T-helper 17 cell (primary cell): ENCODE data around the gene ALDH1L2. TPM values are rescaled to one million over a fixed set of nuclear protein-coding genes. Genes with fewer than 3 reads are reported as not detected.
A peak's percentile ranks its signal among the peaks of the same experiment; 100 is the strongest.
"Not testable (repeated sequence)": the region's sequence is repeated elsewhere in the genome, so short reads cannot be mapped to it uniquely, and the experiment has no call there.

Source experiments
- ATAC-seq: fragments of 150-1000 bp; cut with Tn5 transposase; 2 replicates; pipeline ENCODE4 v1.10.0; 2021; ENCODE audit warnings: mild to moderate bottlenecking, moderate library complexity
- DNase-seq, 3 donors: peaks; one replicate each; pipeline versions ENCODE4 v3.0.0 to v3.0.0-alpha.2; 2020 to 2021
- H3K9me3 ChIP-seq: one replicate; pipeline ENCODE4 v1.7.0; 2013; ENCODE audit warnings: low read length, mild to moderate bottlenecking; ENCODE audit not compliant: control insufficient read depth, poor library complexity, severe bottlenecking
- H3K27ac Mint-ChIP-seq: one replicate; pipeline ENCODE4 v1.8.0; 2022; ENCODE audit warnings: mild to moderate bottlenecking, moderate library complexity, mixed read lengths
- H3K27me3 Mint-ChIP-seq: one replicate; pipeline ENCODE4 v1.8.0; 2022; ENCODE audit warnings: mixed read lengths
- H3K36me3 Mint-ChIP-seq: one replicate; pipeline ENCODE4 v1.8.0; 2022; ENCODE audit warnings: low read depth, mixed read lengths
- H3K4me1 Mint-ChIP-seq: one replicate; pipeline ENCODE4 v1.8.0; 2022; ENCODE audit warnings: mild to moderate bottlenecking, mixed read lengths
- H3K4me3 Mint-ChIP-seq: one replicate; pipeline ENCODE4 v1.8.0; 2022; ENCODE audit warnings: mild to moderate bottlenecking, moderate library complexity, mixed read lengths
- total RNA-seq, 4 donors: library from RNA in 2 of 4; stranded (reverse) in 2 of 4; gene quantifications; one replicate each; pipeline ENCODE4 v1.2.3 and lab custom pipeline; 2022 to 2026

Gene ALDH1L2
- total RNA-seq, 2 donors from 2014 or later: 0.20 TPM; not detected in 1

DNA sequence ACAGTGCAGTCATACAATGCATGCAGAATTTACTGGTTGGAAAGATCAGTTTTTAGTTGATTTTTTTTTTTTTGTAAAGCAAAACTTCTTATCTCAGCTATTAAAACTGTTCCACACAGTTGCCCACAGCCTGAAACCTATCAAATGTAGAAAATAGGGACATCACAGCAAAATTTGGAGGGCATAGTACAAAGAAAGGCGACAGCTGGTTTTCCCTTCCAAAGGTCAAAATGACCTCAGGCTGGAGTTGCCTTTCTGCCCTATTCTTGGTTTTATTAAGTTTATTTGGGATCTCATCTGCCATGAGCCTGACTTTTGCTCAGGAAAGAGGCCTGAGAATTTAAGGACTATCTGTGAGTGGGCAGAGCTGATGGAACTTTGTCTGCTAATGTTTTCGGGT is 69.7 kb downstream of the ALDH1L2 start:
- no peak overlapping the region for H3K4me3 Mint-ChIP-seq
- H3K27ac Mint-ChIP-seq: no peak overlapping the region
- no peaks in the 10 kb centered on the region for H3K9me3 ChIP-seq
- no peaks in the 10 kb centered on the region for H3K27me3 Mint-ChIP-seq
- no peaks in the 10 kb centered on the region for H3K4me1 Mint-ChIP-seq
- H3K36me3 Mint-ChIP-seq: peaks cover 21% of the 10 kb centered on the region
- no peak for DNase-seq
- ATAC-seq: no peak

DNA sequence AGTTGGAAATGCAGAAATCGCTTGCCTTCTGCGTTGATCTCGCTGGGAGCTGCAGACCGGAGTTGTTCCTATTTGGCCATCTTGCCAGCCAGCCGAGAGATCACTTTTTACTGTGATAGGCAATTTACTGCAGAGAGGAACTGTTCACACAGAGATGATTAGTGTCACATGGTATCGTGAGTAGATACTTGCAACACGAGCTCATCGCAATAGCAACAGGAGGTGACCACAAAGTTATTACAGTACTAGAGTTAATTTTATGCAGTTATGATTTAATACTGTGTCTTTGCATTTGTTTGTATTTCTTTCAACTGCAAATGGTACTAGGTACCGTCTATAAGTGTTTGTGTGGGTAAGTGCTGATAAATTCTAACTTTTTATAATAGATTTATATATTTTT is 70.4 kb downstream of the ALDH1L2 start:
- DNase-seq (no peak), ATAC-seq (no peak)
- H3K4me1 Mint-ChIP-seq: no peaks in the 10 kb centered on the region
- no peak overlapping the region for H3K27ac Mint-ChIP-seq
- no peaks in the 10 kb centered on the region for H3K27me3 Mint-ChIP-seq
- H3K9me3 ChIP-seq: no peaks in the 10 kb centered on the region
- H3K36me3 Mint-ChIP-seq: peaks cover 27% of the 10 kb centered on the region
- no peak overlapping the region for H3K4me3 Mint-ChIP-seq

DNA sequence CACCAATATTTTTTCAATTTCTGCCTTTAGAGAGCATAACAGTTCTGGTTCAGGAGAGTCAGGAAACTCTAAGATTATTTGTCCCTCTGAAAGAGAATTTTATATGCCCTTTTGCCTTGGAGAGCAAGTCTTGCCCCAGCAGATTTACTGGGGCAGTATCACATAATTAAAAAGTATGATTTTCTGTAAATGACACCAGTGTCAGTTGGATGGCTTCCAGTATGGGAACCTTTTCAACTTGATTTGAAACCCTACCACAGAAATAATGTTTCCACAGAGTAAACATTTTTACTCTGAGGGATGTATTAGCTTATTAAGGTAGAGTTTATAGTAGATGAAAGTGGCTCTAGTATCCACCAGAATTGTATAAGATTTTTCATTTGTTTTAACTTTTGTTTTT is 82.8 kb downstream of the ALDH1L2 start:
- H3K9me3 ChIP-seq: peaks cover 6% of the 10 kb centered on the region
- Mint-ChIP-seq H3K4me3 (no peak overlapping the region), H3K4me1 (peaks cover 11% of the 10 kb centered on the region), H3K27me3 (no peaks in the 10 kb centered on the region), H3K36me3 (peaks cover 17% of the 10 kb centered on the region), H3K27ac (no peak overlapping the region)
- DNase-seq: no peak
- ATAC-seq: no peak

DNA sequence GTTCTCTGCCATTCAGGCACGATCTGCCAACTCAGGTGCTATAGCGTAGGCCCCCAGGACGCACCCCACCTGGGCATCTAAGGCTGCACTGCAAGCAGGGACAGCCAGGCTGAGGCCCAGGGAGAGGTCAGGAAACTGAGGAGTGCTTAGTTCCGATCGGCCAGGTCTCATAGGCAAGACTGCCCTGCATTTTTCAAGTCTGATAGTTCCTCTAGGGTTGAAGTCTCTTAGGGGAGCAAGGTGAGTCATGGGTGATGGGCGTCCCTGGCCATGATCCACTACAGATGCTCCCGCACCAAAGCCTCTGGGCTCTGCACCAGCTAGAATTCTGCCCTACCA is 84.9 kb downstream of the ALDH1L2 start:
- Mint-ChIP-seq H3K4me3 (no peak overlapping the region), H3K36me3 (peaks cover 12% of the 10 kb centered on the region), H3K27me3 (no peaks in the 10 kb centered on the region), H3K27ac (no peak overlapping the region), H3K4me1 (peaks cover 11% of the 10 kb centered on the region)
- H3K9me3 ChIP-seq: peaks cover 6% of the 10 kb centered on the region
- ATAC-seq (no peak), DNase-seq (no peak)

DNA sequence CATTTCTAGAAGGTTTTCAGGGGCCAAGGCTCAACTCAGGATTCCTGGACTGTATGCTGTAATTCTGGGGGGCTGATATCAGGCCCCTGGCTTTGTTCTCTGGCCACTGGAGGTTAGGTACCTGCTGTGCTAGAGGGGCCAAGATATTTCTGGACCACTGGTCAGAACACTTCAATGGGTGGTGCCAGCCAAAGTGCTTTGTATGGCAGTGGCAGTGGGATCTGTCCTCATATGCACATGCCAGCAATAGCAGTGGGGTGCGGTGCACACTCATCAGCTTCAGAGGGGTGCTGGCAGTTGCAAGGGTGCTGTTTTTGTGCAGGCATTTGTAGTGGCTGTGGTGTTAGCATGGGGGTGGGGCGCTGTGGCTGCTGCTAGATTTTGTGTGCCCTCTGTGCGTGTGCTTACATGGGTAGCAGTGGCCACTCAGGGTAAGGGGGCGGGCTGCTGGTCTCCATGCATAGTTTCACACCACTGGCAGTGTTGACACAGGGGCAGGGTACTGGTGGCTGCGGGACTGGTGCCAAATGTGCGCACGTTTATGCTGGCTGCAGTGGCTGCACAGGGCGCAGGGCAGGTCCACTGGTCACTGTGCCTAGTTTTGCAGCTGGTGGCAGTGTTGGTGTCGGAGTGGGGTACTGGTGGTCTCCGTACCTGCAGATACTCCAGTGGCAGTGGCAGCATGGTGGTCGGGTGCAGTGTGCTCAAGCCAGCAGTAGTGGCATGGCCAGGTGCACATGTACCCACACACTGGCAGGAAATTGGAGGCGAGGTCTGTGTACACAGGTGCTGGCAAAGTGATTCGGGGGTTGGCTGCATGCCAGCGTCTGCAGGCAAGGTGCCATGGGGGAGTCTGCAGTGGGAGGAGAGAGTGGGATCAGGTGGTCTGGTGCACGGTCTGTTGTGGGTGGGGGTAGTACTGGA is 85.6 kb downstream of the ALDH1L2 start:
- DNase-seq (no peak), ATAC-seq (no peak)
- H3K36me3 Mint-ChIP-seq: peaks cover 11% of the 10 kb centered on the region
- H3K27me3 Mint-ChIP-seq: no peaks in the 10 kb centered on the region
- peaks cover 6% of the 10 kb centered on the region for H3K9me3 ChIP-seq
- H3K27ac Mint-ChIP-seq: no peak overlapping the region
- H3K4me3 Mint-ChIP-seq: no peak overlapping the region
- H3K4me1 Mint-ChIP-seq: peaks cover 12% of the 10 kb centered on the region

DNA sequence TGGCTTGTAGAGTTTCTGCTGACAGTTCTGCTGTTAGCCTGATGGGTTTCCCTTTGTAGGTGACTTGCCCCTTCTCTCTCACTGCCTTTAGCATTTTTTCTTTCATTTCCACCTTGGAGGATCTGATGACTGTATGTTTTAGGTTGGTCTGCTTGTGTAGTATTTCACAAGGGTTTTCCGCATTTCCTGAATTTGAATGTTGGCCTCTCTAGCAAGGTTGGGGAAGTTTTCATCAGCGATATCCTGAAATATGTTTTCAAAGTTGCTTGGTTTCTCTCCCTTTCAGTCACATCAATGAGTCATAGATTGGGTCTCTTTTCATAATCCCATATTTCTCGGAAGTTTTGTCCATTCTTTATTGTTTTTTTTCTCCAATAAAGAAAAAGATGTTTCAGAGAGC is 86.7 kb downstream of the ALDH1L2 start:
- H3K27ac Mint-ChIP-seq: no peak overlapping the region
- peaks cover 6% of the 10 kb centered on the region for H3K9me3 ChIP-seq
- DNase-seq (no peak), ATAC-seq (no peak)
- H3K4me3 Mint-ChIP-seq: no peak overlapping the region
- H3K27me3 Mint-ChIP-seq: no peaks in the 10 kb centered on the region
- peaks cover 16% of the 10 kb centered on the region for H3K36me3 Mint-ChIP-seq
- H3K4me1 Mint-ChIP-seq: peaks cover 13% of the 10 kb centered on the region

DNA sequence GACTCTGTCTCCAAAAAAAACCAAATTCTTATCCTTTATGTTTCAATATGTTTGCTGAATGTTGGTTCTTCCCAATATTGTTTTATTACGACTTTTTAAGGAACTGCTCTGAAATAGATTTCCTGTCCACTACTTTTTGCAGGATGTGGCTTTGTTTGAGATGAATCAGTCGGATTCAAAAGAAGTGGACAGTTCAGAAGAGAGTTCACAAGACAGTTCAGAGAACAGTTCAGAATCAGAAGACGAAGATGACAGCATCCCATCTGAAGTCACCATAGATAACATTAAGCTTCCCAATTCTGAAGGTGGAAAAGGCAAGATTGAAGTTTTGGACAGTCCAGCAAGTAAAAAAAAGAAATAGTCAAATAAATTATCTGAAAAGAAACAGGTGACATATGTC is 89.9 kb downstream of the ALDH1L2 start:
- no peaks in the 10 kb centered on the region for H3K9me3 ChIP-seq
- H3K36me3 Mint-ChIP-seq: peaks cover 23% of the 10 kb centered on the region
- no peak overlapping the region for H3K4me3 Mint-ChIP-seq
- DNase-seq (no peak), ATAC-seq (no peak)
- H3K27ac Mint-ChIP-seq: no peak overlapping the region
- peaks cover 13% of the 10 kb centered on the region for H3K4me1 Mint-ChIP-seq
- H3K27me3 Mint-ChIP-seq: no peaks in the 10 kb centered on the region

DNA sequence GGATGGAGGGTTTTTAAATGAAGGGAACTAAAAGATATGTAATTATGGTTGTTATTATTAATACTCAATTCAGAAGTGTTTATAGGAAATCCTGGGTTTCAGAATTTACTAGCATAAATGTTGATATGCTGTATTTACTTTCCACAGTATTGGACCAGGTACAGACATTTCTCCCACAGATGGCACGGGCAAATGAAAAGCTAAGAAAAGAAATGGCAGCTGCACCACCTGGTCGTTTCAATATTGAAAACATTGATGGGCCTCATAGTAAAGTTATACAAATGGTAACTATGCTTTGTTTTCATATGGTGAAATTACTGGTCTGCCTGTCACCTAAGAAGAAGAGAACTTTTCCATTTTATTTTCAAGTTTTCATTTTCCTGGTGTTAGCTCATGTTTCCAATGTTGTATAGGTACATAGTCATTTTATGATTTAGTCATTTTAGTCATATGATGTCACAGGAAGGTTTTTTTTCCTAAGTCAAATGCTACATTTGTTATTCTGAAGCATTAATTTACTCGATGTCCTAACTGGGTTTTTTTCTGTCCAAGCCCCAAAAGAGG is 92.6 kb downstream of the ALDH1L2 start:
- peaks cover 19% of the 10 kb centered on the region for H3K36me3 Mint-ChIP-seq
- H3K27me3 Mint-ChIP-seq: no peaks in the 10 kb centered on the region

DNA sequence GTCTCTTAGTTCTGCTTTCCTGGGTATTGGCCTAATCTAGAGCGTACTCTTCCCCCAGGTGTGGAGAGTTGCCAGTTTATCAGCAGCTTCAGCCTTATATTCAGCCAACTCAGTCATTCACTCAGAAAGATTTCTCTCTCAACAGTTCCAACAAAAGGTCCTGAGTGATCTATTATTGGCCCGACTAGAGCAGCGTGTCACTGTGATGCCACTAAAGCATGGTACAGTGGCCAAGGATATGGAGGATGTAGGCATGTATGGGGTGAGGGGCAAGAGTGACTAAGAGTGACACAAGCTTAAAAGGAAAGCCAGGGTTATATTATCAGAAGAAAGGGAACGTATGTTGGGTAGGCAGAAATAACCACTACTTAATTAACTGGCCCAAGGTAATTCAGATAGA is 93.3 kb downstream of the ALDH1L2 start:
- H3K27ac Mint-ChIP-seq: no peak overlapping the region

More for the DNA sequence above, 92.6 kb downstream of the ALDH1L2 start:
- no peaks in the 10 kb centered on the region for H3K9me3 ChIP-seq
- DNase-seq (no peak), ATAC-seq (no peak)
- peaks cover 19% of the 10 kb centered on the region for H3K4me1 Mint-ChIP-seq
- no peak overlapping the region for H3K4me3 Mint-ChIP-seq
- H3K27ac Mint-ChIP-seq: no peak overlapping the region

DNA sequence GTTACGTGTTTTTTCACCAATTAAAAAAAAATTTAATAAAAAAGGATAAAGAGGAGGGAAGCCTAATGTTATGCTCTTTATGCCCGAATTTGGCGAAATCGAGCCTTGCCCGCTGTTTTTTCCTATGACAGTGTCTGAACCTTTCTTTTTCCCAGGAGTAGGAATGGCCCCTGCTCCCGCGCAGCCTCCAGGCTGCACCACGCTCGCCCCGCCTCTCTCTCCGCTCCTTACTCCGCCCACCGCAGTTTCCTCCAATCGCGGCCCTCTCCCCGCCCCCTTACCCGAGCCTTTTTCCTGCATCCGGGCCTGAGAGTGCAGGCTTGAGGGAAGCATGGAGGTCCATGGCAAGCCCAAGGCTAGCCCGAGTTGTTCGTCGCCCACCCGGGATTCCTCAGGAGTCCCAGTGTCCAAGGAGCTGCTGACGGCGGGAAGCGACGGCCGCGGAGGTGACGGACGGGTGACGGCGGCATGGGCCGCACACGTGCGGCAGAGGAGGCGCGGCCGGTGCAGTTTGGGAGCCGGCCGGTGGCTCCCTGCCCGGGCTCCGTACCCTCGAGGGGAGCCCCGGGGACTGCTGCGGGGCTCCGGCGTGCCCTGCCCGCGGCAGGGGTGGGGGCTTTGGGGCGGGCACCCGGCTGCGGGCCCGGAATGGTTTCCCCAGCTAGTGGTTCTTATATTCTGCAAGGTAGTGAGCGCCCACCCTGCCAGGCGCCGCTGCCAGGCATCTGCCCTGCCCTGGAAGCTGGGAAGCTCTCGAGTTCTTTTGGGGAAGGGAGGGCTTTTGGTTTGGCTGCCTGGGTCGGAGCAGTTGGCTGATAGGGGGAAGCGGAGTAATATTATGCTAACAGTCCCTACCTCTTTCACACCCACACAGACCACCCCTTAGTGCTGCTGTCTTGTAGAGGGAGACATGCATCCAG is 98.0 kb downstream of the ALDH1L2 start, which contains the start of gene NOPCHAP1:
NOPCHAP1 (plus strand) TSS at position 295 of the 920 bp plus-strand sequence; CDS start at position 332, 37 bp downstream.
- DNase-seq (peak; percentile 67 to 78 (median 77)), ATAC-seq (peak; percentile 100)
- H3K4me3 Mint-ChIP-seq: peak within 1 kb of the TSS; percentile 92
- H3K36me3 Mint-ChIP-seq: peaks cover 10% of the 10 kb centered on the region
- no peaks in the 10 kb centered on the region for H3K9me3 ChIP-seq
- peak within 1 kb of the TSS; percentile 63 for H3K27ac Mint-ChIP-seq
- peaks cover 10% of the 10 kb centered on the region for H3K27me3 Mint-ChIP-seq
- H3K4me1 Mint-ChIP-seq: peaks cover 25% of the 10 kb centered on the region

More for the DNA sequence above, 93.3 kb downstream of the ALDH1L2 start:
- no peaks in the 10 kb centered on the region for H3K9me3 ChIP-seq
- Mint-ChIP-seq H3K4me3 (no peak overlapping the region), H3K27me3 (no peaks in the 10 kb centered on the region), H3K36me3 (peaks cover 19% of the 10 kb centered on the region), H3K4me1 (peaks cover 21% of the 10 kb centered on the region)
- no peak for ATAC-seq
- no peak for DNase-seq

DNA sequence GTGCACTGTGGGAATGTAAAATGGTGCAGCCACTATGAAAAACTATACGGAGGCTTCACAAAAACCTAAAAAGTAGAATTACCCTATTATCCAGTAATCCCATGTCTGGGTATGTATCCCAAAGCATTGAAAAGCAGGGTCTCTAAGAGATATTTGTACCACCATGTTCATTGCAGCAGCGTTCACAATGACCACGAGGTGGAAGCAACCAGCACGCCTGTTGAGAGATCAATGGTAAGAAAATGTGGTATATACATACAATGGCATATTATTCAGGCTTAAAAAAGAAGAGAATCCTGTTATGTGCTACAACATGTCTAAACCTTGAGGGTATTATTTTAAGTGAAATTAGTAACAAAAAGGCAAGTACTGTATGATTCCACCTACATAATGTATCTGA is 99.1 kb downstream of the ALDH1L2 start:
- H3K4me1 Mint-ChIP-seq: peaks cover 25% of the 10 kb centered on the region
- DNase-seq: no peak

DNA sequence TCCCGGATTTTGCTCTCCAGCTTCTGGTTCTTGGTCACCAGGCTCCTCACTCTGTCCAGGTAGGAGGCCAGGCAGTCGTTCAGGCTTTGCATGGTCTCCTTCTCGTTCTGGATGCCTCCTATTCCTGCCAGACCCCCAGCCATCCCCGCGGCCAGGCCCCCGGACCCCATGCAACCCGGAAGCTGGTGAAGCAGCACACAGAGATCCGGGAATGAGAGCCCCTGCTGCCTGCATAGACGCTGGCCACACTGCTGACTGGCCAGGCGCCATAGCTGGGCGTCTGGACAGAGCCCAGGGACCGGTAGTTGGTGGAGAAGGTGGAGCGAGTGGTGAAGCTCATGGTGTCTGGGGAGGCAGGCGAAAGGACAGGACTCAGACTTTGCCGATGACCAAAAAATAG is 106.6 kb downstream of the ALDH1L2 start:
- ATAC-seq, H3K27ac Mint-ChIP-seq, H3K4me3 Mint-ChIP-seq, H3K36me3 Mint-ChIP-seq, H3K4me1 Mint-ChIP-seq, DNase-seq, H3K27me3 Mint-ChIP-seq, H3K9me3 ChIP-seq: not testable (repeated sequence)

More for the DNA sequence above, 99.1 kb downstream of the ALDH1L2 start:
- Mint-ChIP-seq H3K36me3 (peaks cover 8% of the 10 kb centered on the region), H3K4me3 (peak overlapping the region; percentile 92), H3K27me3 (peaks cover 10% of the 10 kb centered on the region), H3K27ac (peak overlapping the region; percentile 63)
- H3K9me3 ChIP-seq: no peaks in the 10 kb centered on the region
- no peak for ATAC-seq

DNA sequence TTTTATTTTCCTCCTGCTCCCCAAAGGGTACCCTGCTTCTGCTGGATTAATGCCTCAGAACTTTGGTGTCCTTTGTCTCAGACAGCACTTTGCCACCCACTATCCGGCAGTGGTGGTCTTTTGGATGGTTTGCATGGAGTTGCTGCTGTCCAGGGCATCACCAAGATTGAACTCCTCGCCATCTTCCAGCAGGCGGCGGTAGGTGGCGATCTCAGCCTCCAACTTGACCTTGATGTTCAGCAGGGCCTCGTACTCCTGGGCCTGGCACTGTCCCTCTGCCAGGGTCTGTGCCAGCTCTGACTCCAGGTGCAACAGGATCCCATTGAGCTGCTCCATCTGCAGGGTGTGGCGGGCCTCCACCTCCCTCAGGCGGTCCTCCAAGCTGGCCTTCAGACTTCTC is 107.6 kb downstream of the ALDH1L2 start:
- H3K4me1 Mint-ChIP-seq: no peaks in the 10 kb centered on the region
- H3K27me3 Mint-ChIP-seq: no peaks in the 10 kb centered on the region
- DNase-seq (no peak), ATAC-seq (no peak)
- no peak overlapping the region for H3K27ac Mint-ChIP-seq
- no peaks in the 10 kb centered on the region for H3K9me3 ChIP-seq
- H3K4me3 Mint-ChIP-seq: no peak overlapping the region
- H3K36me3 Mint-ChIP-seq: no peaks in the 10 kb centered on the region
